ENCODE data around the gene MLPH.

DNA sequence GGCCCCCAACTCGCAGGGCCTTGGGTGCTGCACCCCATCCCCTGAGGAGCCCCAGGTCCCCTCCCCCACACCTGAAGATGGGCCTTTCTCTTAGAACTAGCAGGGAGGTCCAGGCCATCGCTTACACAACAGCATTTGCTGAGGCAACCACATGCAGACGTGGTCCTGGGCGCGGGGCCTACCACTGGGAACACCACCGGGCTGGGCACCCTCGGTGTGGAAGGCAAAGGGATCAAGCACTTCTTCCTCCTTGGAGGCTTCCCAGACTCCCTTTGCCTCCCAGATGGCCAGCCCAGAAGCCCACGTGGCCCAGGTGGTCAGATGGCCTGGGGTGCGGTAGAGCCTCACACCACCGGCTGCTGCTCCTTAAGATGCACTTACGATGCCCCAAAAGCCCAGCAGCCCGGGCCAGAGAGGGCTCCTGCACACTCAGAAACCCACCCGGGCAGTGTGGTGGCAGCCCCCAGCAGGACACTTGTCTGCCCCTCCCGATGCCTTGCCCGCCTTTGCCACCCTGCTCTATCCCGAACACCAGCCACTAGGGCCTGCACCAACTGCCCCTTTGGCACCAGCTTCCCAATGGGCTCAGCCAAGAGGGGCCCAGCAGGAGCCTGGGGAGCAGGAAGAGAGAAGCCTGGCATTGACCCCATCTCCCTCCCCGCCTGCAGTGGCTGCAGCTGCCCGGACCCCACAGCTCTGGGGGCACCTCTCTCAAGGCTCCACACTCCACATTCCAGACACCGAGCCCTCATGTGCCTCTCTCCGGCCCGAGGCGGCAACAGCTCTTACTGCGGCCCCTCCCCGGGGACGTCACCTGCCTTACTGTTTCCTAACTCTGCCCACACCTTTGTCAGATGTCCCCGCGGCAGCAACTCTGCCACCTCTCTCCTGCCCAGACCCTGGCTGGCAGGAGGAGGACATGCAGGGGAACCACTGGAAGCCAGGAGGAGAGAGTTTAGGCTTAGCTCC lies 13.9 kb upstream of the MLPH start:
- TF ChIP-seq EP300 (IDR thresholded peaks at IDR 0.05; ENCODE audit: borderline replicate concordance), result no peak
- no peak for TF ChIP-seq TAF1 (IDR thresholded peaks at IDR 0.05; ENCODE audit: low read depth)
- no peak for TF ChIP-seq YY1 (IDR thresholded peaks at IDR 0.05; ENCODE audit: low read depth)
- TF ChIP-seq, protein P1, sequence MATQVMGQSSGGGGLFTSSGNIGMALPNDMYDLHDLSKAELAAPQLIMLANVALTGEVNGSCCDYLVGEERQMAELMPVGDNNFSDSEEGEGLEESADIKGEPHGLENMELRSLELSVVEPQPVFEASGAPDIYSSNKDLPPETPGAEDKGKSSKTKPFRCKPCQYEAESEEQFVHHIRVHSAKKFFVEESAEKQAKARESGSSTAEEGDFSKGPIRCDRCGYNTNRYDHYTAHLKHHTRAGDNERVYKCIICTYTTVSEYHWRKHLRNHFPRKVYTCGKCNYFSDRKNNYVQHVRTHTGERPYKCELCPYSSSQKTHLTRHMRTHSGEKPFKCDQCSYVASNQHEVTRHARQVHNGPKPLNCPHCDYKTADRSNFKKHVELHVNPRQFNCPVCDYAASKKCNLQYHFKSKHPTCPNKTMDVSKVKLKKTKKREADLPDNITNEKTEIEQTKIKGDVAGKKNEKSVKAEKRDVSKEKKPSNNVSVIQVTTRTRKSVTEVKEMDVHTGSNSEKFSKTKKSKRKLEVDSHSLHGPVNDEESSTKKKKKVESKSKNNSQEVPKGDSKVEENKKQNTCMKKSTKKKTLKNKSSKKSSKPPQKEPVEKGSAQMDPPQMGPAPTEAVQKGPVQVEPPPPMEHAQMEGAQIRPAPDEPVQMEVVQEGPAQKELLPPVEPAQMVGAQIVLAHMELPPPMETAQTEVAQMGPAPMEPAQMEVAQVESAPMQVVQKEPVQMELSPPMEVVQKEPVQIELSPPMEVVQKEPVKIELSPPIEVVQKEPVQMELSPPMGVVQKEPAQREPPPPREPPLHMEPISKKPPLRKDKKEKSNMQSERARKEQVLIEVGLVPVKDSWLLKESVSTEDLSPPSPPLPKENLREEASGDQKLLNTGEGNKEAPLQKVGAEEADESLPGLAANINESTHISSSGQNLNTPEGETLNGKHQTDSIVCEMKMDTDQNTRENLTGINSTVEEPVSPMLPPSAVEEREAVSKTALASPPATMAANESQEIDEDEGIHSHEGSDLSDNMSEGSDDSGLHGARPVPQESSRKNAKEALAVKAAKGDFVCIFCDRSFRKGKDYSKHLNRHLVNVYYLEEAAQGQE (IDR thresholded peaks at IDR 0.05; ENCODE audit: low read depth), result no peak
- no peak for TF ChIP-seq CEBPB (IDR thresholded peaks at IDR 0.05)
